TTC549 (cell line): ENCODE data around the gene SUN2.

ENCODE experiments used
- FAIRE-seq: peaks from 2 replicates; lab custom pipeline; 2012; peaks lifted over from hg19 to GRCh38; lab: Jason Lieb, UNC

SUN2 gene

DNA sequence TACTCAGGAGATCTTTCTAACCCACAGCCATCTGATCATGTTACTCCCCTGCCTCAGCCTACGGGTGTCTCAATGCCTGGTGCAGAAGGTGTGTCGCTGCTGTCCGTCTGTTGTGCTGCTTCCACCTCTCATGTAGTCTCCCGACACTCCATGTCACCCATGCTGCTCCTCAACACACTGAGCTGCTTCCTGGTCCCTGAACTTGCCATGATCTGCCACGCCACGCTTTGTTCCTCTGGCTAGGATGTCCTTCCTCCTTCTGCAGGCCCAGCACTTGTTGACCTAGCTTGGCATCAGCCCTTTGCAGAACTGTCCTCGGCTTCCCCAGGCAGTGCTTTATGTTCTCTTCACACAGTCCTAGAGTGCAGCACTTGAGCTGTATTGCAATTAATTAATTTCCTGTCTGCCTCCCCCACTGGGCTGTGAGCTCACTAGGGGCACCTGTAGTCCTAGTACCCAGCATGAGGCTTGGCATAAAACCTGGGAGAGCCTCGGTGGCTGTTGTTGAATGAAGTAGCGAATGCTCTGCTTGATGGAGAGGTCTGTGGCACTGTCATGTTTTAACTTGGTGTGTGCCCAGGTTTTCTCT is 40.5 kb downstream of the SUN2 start:
- FAIRE-seq, result no peak

- no peak for FAIRE-seq
Observed at GRCh38 chr22:38713921-38714320, 41.9 kb downstream of the SUN2 start.

DNA sequence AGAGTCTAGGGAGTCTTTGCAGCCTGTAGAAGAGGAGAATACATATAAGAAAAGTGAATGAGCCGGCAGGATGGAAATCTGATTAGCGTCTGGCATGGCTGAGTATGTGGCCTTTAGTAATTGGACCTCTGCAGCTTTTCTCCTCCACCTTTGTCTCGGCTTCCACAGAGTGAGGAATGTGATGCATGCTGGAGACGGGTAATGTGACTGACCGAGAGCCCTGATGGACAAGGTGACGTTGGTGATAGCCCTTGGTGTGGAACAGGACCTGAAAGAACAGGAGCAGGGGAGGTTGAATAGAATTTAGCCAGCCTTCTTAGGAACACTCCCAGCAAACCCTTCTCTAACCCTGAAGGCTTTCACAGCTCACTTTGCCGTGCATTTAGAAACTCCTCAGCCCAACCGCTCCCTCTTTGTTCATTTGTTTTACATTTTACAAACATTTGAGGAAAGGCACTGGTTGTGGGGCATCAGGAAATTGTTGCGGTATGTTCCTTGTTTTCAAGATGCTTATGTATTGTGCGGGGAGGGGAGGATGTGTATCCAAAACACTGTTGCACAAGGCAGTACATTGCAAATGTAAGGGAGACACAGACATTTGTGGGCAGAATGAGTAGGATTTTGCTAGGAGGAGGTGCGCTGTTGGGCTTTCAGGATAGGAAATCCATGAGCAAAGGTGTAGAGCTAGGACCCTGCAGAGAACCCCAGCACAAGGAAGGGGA is 43.2 kb downstream of the SUN2 start:
- FAIRE-seq, result no peak

DNA sequence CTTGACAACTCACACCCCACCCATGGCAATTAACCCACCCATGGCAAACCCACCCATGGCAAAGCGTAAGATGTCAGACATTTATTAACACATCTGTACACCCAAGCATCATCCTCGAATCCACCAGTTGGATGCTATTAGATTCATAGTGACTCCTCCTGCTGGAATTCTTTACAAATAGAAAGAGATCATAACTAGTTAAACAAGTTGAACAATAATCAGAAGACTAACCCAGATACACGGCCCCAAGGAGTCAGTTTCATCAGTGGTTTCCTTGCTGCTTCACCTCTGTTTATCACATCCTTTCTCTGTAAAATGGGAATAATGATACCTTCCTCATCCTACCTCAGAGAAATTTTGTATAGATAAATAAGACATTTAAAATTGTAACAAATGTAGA is 44.9 kb downstream of the SUN2 start:
- no peak for FAIRE-seq

GRCh38 chr22:38710351-38710750 is 45.4 kb downstream of the SUN2 start:
- no peak for FAIRE-seq

DNA sequence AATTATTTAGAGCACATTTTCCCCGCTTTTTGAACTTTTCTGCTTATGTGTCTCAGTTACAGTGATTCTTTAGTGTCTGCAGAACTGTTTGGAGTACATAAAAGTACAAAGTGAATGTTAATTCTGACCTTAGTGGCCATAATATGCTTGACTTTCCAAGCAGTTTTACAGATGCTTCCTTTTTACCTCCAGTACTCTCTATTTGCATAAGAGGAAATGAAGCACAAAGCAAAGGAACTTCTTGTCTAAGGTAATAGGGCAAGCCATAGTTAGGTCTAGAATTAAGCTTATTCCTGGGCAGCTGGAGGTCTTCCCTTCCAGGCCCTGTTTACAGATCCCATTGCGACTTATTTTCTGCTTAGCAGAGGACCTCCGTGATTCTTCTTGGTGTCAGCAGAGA is 46.5 kb downstream of the SUN2 start:
- no peak for FAIRE-seq

- FAIRE-seq, result no peak
Observed at GRCh38 chr22:38707984-38708383, 47.8 kb downstream of the SUN2 start.

DNA sequence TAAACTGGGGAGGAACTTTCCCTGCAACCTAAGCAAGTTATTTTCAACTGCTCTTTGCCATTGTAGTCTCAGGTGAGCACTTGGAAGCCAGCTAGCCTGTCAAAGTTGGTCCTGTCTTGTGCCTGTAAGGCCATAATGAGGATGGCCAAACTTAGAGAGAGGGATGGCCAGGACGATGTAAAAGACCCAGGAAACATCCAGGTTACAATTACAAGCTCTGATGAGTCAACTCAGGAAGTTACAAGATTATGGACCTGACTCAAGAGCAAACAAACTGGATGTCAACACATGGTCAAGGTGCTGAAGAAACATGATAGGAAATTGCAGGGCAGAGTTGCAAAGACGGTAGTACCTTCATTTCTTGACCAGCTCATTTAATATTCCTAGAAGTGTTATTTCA is 48.5 kb downstream of the SUN2 start:
- FAIRE-seq, result no peak

DNA sequence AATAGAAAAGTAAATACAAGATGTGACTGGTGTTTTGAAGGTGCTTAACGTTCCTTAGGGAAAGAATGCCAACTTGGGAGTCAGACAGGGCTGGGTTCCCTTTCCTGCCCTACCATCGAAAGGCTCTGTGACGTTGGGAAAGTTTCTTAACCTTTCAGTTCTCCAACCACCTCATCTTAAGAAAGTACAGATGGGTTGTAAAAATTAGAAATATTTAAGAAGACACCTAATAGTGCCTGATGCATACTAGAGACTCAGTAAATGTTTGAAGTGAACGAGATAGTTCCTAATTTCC is 49.0 kb downstream of the SUN2 start:
- no peak for FAIRE-seq

DNA sequence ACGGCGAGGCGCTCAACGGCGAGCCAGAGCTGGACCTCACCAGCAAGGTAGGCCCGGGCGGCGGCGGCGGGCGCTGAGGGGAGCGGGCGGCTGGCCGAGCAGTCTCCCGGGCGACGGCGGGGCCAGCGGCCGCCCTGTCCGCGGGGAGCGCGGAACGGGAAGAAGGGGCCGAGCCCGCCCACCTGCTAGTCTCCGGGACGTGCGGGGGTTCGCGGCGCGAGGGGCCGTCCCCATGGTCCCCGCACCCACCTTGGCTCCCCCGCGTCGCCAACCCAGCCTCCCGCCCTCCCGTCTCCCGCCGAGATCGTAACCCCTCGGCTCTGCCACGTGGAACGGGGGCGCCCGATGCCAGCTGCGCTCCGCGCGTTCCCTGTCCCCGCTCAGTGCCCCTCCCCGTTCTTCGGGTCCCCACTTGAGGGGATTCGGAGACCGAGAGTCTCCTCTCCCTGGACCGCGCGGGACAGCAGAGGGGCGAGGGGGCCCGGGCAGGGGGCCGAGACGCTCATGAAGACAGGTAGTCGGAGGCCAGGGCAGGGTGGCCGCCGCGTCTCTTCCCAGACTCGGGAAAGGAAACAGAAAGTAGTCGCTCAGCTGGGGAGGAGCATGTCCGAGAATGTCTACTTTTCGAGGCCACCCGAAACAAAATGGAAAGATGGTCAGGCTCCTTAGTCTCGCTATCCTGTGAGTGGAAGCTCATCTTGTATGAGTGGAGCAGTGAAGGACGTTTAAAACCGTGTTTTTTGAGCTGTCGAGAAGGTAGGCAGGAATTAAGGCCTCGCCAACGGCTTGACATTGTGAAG is 49.5 kb downstream of the SUN2 start:
- no peak for FAIRE-seq

DNA sequence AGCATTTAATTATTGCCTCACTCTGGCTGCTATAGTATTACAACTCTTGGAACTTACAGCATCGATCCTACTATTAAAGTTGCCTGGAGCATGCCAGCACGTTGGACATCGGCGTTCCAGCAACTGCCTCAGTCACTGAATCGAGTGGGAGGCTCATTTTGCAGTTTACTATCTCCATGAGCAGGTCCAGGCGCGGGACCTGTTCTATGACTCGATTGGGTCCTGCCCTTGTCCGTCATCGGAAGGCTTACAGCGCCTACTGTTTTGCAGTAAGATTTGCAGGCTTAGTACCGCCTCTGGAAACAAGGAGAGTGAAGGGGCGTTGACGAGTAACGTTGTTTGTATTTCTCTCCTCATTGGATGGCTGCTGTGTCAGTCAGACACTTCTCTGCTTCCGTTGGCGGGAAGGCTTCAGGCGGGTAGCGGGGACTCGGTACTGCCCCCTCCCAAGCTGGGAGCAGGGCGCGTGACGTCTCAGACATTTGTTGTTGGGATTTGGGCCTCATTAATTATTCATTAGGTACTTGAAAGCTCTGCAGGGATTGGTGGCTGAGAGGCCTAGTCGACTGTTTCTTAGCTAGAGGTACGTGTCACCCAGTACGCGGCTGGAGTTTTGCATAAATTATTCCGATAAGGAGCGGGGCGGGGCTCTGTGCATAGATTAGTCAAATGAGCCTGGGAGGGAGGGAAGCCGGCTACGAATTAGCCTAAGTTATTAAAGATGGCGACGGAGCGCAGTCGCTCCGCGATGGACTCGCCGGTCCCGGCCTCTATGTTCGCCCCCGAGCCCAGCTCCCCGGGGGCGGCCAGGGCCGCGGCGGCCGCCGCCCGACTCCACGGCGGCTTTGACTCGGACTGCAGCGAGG is 50.3 kb downstream of the SUN2 start, which contains the start of gene GTPBP1:
Gene GTPBP1, plus strand, starts transcription at position 710 of the 866 bp plus-strand sequence. Its CDS starts 12 bp downstream, at position 722.
- peak; percentile 99 for FAIRE-seq

DNA sequence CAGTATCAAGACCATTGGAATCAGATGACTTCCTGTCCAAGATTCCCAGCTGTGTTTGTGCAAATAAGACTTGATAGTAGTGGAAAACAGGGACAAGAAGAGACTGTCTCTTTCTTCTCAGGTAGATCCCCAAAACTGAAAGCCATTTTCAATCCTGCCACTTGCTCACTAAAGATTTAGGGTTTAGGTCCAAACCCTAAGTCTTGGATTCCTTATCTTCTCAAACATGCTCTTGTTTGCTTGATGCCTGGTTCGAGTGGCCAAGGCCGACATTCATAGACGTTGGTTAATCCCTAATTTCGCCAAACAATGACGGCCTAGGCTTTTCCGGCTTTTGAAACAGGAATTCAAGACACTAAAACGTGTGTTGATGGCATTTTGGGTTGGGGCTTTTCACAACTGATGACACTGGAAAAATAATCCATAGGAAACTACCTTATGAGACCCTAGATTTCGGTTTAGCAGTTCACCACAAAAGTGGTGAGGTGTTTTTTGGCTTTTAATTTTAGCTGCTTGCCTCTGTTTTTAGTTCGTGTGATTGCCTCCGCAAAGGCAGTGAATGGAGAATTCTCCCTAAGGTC is 51.1 kb downstream of the SUN2 start:
- no peak for FAIRE-seq

DNA sequence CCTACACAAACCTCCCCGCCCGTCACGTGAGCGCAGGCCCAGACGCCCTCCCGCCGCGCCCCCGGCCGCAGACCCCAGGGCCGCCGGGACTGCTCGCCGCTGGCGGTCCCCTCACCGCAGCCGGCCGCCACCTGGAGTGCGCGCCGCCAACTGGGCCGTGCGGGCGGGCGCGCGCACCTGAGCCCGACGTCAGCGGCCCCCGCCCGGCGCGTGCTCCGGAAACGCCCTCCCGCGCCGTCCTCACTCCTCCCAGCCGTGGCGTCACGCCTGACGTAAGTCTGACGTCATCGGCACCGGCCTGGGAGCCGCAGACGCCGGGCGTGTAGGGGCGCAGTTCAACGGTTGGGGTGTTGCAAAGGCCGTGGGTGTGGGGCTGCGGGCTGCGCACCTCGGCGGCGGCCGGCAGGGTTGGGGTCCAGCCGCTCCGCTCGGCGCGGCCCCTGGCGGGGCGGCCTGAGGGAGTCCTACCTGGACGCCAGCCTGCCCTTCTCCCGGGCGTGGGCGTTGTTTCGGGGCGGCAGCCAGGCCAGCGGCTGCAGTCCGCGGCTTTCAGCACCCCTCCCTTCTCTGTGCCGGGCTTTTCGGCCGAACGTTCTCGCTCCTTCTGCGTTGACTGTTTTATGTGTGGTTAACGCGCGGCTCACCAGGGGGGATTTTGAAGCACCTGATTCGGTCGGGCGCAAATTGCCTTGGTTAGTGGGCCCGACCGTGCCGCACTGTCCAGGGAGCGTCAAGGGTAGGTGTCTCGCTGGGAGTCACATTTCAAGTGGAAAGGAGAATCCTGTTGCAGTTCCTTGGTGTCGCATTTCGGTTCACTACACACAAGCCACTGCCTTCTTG is 54.8 kb downstream of the SUN2 start, which contains the start of gene JOSD1:
Gene JOSD1, minus strand, starts transcription at position 155 of the 840 bp plus-strand sequence. CDS start 956 bp downstream, outside the sequence.
- FAIRE-seq, result no peak

DNA sequence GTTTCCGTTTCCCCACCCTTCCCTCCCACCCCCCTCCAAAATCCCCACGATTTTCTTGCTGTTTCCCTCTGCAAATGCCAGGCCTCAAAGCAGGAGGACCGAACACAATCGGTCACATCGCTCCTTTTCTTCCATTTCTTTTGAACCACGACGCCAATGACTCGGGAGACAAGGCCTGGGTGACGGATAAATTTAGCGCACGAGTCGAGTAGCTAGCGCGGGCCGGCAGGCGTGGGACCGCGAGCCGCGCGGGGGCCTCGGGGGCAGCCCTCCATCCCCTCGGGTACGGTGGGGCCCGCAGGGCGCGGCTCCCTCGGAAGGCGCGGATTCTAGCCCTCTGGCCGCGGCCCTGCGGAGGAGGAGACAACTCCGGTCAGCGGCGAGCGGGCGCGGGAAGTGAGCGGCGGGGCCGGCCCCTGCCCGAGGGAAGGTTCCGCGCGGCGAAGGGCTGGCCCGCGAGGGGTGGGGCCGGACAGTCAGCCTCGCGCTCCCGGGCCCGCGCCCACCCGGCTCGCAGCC is 55.5 kb downstream of the SUN2 start:
- no peak for FAIRE-seq

DNA sequence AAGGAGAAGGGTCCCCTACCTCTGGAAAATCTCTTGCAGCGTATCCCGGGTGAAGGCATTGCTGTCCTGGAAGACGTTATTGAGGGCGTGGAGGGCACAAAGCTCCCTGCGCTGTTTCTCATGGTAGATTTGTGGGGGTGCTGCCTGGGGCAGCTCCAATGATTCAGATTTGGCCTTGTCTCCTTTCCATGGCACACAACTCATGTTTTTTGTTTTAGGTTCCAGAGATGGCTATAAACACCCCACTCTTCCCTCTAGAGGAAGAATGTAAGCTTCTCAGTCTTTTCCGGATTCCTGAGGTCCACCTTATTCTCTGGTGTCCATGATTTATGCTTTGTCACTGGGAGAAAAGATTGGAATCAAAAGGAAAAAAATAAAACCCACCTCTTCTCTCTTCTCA is 56.0 kb downstream of the SUN2 start:
- no peak for FAIRE-seq

DNA sequence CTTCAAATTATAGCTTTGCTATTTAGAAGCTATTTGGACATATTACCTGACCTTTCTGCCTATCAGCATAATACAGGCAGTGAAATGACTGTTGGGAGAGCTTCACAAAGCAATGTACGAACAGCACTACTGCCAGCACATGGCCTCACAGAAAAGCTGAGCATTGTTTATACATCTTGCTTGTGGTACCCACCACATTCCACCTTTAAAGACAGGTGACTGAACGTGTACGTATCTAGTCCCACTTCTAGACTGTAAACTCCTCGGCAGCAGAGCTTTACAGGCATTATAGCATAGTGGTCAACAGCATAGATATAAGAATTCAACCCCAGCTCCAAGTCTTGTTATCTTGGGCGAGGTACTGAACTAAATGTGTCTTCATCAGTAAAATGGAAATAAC is 56.7 kb downstream of the SUN2 start:
- no peak for FAIRE-seq

GRCh38 chr22:38698407-38699094 is 57.2 kb downstream of the SUN2 start:
- no peak for FAIRE-seq

- FAIRE-seq, result no peak
Observed at GRCh38 chr22:38697425-38698089, 58.2 kb downstream of the SUN2 start.

- no peak for FAIRE-seq
Observed at GRCh38 chr22:38696606-38697424, 59.0 kb downstream of the SUN2 start.
